Loucy (cell line): Measurements from ENCODE around the gene SZT2.

ENCODE experiments used
- CTCF ChIP-seq: fragments of 200-600 bp; sonication (generic); conservative IDR thresholded peaks from 2 replicates; pipeline ENCODE4 v1.5.1; 2014; ENCODE audit warnings: mild to moderate bottlenecking, antibody characterized with exemption, low read length
- EZH2phosphoT487 ChIP-seq: fragments of 200-600 bp; IDR thresholded peaks from 2 replicates; pipeline ENCODE4 v1.6.1; 2018; ENCODE audit warnings: antibody characterized with exemption, mild to moderate bottlenecking, moderate library complexity, borderline replicate concordance

- TF ChIP-seq CTCF (no peak), EZH2phosphoT487 (no peak)
These were observed 53.7 kb downstream of the SZT2 start for GRCh38 chr1:43443197-43443946.
